HL-60 (cell line): Measurements from ENCODE around the gene AP1B1.

Source experiments
- CTCF ChIP-seq: IDR thresholded peaks from one replicate; pipeline ENCODE4 v1.5.1; 2011; ENCODE audit warnings: low read length, control low read depth, inconsistent platforms; ENCODE audit not compliant: insufficient read depth
- GABPA ChIP-seq: IDR thresholded peaks from 2 replicates; pipeline ENCODE4 v1.6.1; 2012; ENCODE audit warnings: low read depth
- POLR2AphosphoS5 ChIP-seq: IDR thresholded peaks from 2 replicates; pipeline ENCODE4 v1.6.1; 2012; ENCODE audit warnings: low read depth
- SPI1 ChIP-seq: IDR thresholded peaks from 2 replicates; pipeline ENCODE4 v1.6.1; 2012; ENCODE audit warnings: low read depth, mild to moderate bottlenecking, borderline replicate concordance

GRCh38 chr22:29329581-29329980 is 58.8 kb downstream of the AP1B1 start:
- TF ChIP-seq CTCF, result no peak
- TF ChIP-seq POLR2AphosphoS5, result no peak
- TF ChIP-seq GABPA, result no peak
- no peak for TF ChIP-seq SPI1
